Testis (tissue), 3 donors: Measurements from ENCODE around the gene EPHA6. TPM values are rescaled to one million over a fixed set of nuclear protein-coding genes. Genes with fewer than 3 reads are reported as not detected.

Experiments
- DNase-seq: peaks from one replicate; pipeline ENCODE4 v3.0.0-alpha.2; 2019
- H3K27ac ChIP-seq, 2 donors: fragments of 200-600 bp; sonication (generic); one replicate each; pipeline ENCODE4 v1.5.1; 2019
- H3K27me3 ChIP-seq: fragments of 200-600 bp; sonication (generic); one replicate; pipeline ENCODE4 v1.5.1; 2019
- H3K36me3 ChIP-seq: fragments of 200-600 bp; sonication (generic); one replicate; pipeline ENCODE4 v1.5.1; 2017; ENCODE audit warnings: low read depth; ENCODE audit errors: missing control alignments
- H3K4me1 ChIP-seq: fragments of 200-600 bp; sonication (generic); one replicate; pipeline ENCODE4 v1.5.1; 2019
- H3K4me3 ChIP-seq, 2 donors: fragments of 200-600 bp; sonication (generic); one replicate each; pipeline ENCODE4 v1.5.1; 2017 to 2019
- H3K9me3 ChIP-seq: fragments of 200-600 bp; sonication (generic); one replicate; pipeline ENCODE4 v1.5.1; 2017
- CTCF ChIP-seq, 3 experiments: fragments of 450-650 bp in 2 of 3; fragments of 200-600 bp in 1 of 3; sonication (generic) in 1 of 3; IDR thresholded peaks; one replicate each; pipeline ENCODE4 v1.5.1; 2016 to 2019; ENCODE audit warnings: antibody characterized with exemption in 3 of 3, mild to moderate bottlenecking in 2 of 3, moderate library complexity in 1 of 3
- POLR2A ChIP-seq: fragments of 450-650 bp; IDR thresholded peaks from one replicate; pipeline ENCODE4 v1.6.1; 2017; ENCODE audit warnings: antibody characterized with exemption, mild to moderate bottlenecking, moderate library complexity
- WGBS, 2 donors: methylation state at CpG; one replicate each; pipeline ENCODE4 v1.1.5; 2018; 5-methylcytosine and 5-hydroxymethylcytosine counted together
- intact Hi-C: fragments of 100-400 bp; cut with DNase I; formaldehyde crosslinking; loops from one replicate; pipeline ENCODE4 v1.15.1; 2023; ENCODE audit warnings: low total_unique reads
- polyA plus RNA-seq: library from polyadenylated mRNA; stranded (reverse); fragments of 350-450 nt; fragmentation: Illumina TruSeq; extraction: RNeasy Lipid Tissue Mini Kit (QIAGEN cat#74804); gene quantifications from one replicate; pipeline ENCODE4 v1.2.3, GENCODE V29; 2014; ENCODE audit warnings: low read depth, low replicate concordance; ENCODE audit not compliant: insufficient read depth
- total RNA-seq, 2 donors: library from RNA; depleted of rRNA; stranded (reverse); fragments of >200 nt; gene quantifications; one replicate each; pipeline ENCODE4 v1.2.3, GENCODE V29; 2016

Gene EPHA6
- total and polyA plus RNA-seq, 3 donors from 2014 or later: 9.8 to 33.0 (median 21.2) TPM

GRCh38 chr3:97662762-97663161, 848.4 kb downstream of the EPHA6 start:
- H3K4me3 ChIP-seq: no peak overlapping the region
- no peaks in the 10 kb centered on the region for H3K9me3 ChIP-seq
- peaks cover 7% of the 10 kb centered on the region for H3K4me1 ChIP-seq
- no peak overlapping the region for H3K27ac ChIP-seq
- DNase-seq: no peak
- intact Hi-C loops: no loop called here
- TF ChIP-seq POLR2A (no peak), CTCF (IDR thresholded peaks at IDR 0.05) (no peak)
- no peaks in the 10 kb centered on the region for H3K36me3 ChIP-seq
- WGBS, 2 donors: 68 to 74% methylated on average over 3 of the region's 3 CpGs
- no peaks in the 10 kb centered on the region for H3K27me3 ChIP-seq

GRCh38 chr3:97665896-97666295, 851.5 kb downstream of the EPHA6 start:
- TF ChIP-seq POLR2A: no peak
- no peak for TF ChIP-seq CTCF (IDR thresholded peaks at IDR 0.05)
- H3K27ac ChIP-seq: peak overlapping the region; percentile 16 to 52
- H3K9me3 ChIP-seq: no peaks in the 10 kb centered on the region
- H3K36me3 ChIP-seq: no peaks in the 10 kb centered on the region
- H3K4me1 ChIP-seq: peaks cover 7% of the 10 kb centered on the region
- H3K27me3 ChIP-seq: no peaks in the 10 kb centered on the region
- intact Hi-C loops: no loop called here
- H3K4me3 ChIP-seq: no peak overlapping the region
- peak; percentile 69 for DNase-seq
- WGBS, 2 donors: 53 to 77% methylated on average over 5 of the region's 5 CpGs

GRCh38 chr3:97670952-97671351, 856.6 kb downstream of the EPHA6 start:
- WGBS, 2 donors: 87 to 94% methylated on average over 4 of the region's 4 CpGs
- TF ChIP-seq POLR2A: no peak
- no peak for TF ChIP-seq CTCF (IDR thresholded peaks at IDR 0.05)
- no peaks in the 10 kb centered on the region for H3K27me3 ChIP-seq
- H3K36me3 ChIP-seq: no peaks in the 10 kb centered on the region
- intact Hi-C loops: no loop called here
- H3K27ac ChIP-seq: no peak overlapping the region
- no peak for DNase-seq
- peaks cover 4% of the 10 kb centered on the region for H3K4me1 ChIP-seq
- no peak overlapping the region for H3K4me3 ChIP-seq
- H3K9me3 ChIP-seq: no peaks in the 10 kb centered on the region

- Histone ChIP-seq H3K36me3 (no peaks in the 10 kb centered on the region), H3K4me3 (no peak overlapping the region), H3K9me3 (no peaks in the 10 kb centered on the region), H3K27me3 (no peaks in the 10 kb centered on the region), H3K4me1 (no peaks in the 10 kb centered on the region), H3K27ac (no peak overlapping the region)
- TF ChIP-seq POLR2A (no peak), CTCF (IDR thresholded peaks at IDR 0.05) (no peak)
- intact Hi-C loops: no loop called here
- 91 to 94% methylated on average over 3 of the region's 3 CpGs for WGBS, 2 donors
- DNase-seq: no peak
These were observed 859.1 kb downstream of the EPHA6 start for GRCh38 chr3:97673357-97673997.

GRCh38 chr3:97674461-97674860, 860.1 kb downstream of the EPHA6 start:
- Histone ChIP-seq H3K4me1 (no peaks in the 10 kb centered on the region), H3K27ac (no peak overlapping the region), H3K27me3 (no peaks in the 10 kb centered on the region), H3K4me3 (no peak overlapping the region), H3K36me3 (no peaks in the 10 kb centered on the region), H3K9me3 (no peaks in the 10 kb centered on the region)
- 86 to 89% methylated on average over 2 of the region's 2 CpGs for WGBS, 2 donors
- no peak for DNase-seq
- TF ChIP-seq CTCF (IDR thresholded peaks at IDR 0.05): no peak
- no peak for TF ChIP-seq POLR2A
- intact Hi-C loops: no loop called here
